ENCODE measurements around the gene ZBTB43.

DNA sequence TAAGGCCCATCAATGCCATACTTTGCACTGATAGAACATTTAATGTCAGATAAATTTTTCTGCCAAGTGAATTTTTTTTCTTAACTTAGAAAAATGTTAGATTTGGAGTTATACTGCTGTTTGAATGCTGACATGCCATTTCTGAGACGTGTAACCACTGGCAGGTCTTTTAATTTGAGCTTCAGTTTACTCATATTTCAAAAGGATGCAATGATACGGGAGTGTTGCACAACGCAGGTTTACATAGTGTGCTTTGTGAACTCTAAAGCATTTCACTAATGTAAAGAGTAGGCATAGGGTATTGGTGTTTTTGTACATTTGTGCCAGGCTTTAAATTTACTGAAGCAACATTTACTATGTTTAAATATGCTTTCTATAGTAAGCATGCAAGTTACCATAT is 4.2 kb downstream of the ZBTB43 start:
- TF ChIP-seq, protein P1, sequence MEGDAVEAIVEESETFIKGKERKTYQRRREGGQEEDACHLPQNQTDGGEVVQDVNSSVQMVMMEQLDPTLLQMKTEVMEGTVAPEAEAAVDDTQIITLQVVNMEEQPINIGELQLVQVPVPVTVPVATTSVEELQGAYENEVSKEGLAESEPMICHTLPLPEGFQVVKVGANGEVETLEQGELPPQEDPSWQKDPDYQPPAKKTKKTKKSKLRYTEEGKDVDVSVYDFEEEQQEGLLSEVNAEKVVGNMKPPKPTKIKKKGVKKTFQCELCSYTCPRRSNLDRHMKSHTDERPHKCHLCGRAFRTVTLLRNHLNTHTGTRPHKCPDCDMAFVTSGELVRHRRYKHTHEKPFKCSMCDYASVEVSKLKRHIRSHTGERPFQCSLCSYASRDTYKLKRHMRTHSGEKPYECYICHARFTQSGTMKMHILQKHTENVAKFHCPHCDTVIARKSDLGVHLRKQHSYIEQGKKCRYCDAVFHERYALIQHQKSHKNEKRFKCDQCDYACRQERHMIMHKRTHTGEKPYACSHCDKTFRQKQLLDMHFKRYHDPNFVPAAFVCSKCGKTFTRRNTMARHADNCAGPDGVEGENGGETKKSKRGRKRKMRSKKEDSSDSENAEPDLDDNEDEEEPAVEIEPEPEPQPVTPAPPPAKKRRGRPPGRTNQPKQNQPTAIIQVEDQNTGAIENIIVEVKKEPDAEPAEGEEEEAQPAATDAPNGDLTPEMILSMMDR (IDR thresholded peaks at IDR 0.05; ENCODE audit: insufficient read depth, low read length, poor library complexity, severe bottlenecking) = no peak
- TF ChIP-seq EZH2phosphoT487 (conservative IDR thresholded peaks at IDR 0.05; ENCODE audit: low read length) = no peak
